Measurements from ENCODE around the gene APOA5. TPM values are rescaled to one million over a fixed set of nuclear protein-coding genes. Genes with fewer than 3 reads are reported as not detected.
A peak's percentile ranks its signal among the peaks of the same experiment; 100 is the strongest.

Gene APOA5
- total and polyA plus RNA-seq, 2 of the 13 experiments (the other 11 are each of a cell fraction or from before 2014, with no cell fraction given) = 44.0 to 49.1 TPM

- TF ChIP-seq, protein P1, sequence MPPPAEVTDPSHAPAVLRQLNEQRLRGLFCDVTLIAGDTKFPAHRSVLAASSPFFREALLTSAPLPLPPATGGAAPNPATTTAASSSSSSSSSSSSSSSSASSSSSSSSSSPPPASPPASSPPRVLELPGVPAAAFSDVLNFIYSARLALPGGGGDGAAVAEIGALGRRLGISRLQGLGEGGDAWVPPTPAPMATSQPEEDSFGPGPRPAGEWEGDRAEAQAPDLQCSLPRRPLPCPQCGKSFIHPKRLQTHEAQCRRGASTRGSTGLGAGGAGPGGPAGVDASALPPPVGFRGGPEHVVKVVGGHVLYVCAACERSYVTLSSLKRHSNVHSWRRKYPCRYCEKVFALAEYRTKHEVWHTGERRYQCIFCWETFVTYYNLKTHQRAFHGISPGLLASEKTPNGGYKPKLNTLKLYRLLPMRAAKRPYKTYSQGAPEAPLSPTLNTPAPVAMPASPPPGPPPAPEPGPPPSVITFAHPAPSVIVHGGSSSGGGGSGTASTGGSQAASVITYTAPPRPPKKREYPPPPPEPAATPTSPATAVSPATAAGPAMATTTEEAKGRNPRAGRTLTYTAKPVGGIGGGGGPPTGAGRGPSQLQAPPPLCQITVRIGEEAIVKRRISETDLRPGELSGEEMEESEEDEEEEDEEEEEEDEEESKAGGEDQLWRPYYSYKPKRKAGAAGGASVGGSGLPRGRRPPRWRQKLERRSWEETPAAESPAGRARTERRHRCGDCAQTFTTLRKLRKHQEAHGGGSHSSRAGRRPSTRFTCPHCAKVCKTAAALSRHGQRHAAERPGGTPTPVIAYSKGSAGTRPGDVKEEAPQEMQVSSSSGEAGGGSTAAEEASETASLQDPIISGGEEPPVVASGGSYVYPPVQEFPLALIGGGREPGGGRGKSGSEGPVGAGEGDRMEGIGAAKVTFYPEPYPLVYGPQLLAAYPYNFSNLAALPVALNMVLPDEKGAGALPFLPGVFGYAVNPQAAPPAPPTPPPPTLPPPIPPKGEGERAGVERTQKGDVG (CRISPR knock-in tag; IDR thresholded peaks at IDR 0.05; ENCODE audit: borderline replicate concordance) = no peak
- 0 out of 2 replicates have a peak, but pooled peaks have one; percentile 13 for TF ChIP-seq ZFP1 (CRISPR knock-in tag; IDR thresholded peaks at IDR 0.05)
- TF ChIP-seq ZBTB20 (CRISPR knock-in tag; IDR thresholded peaks at IDR 0.05; ENCODE audit: borderline replicate concordance, low read depth) = peak; percentile 73; the same call in 1 of the 2 replicates
- peak; percentile 70; the same call in 1 of the 2 replicates for TF ChIP-seq MYC (CRISPR knock-in tag; IDR thresholded peaks at IDR 0.05; ENCODE audit: borderline replicate concordance)
- TF ChIP-seq ZNF234 (CRISPR knock-in tag; conservative IDR thresholded peaks at IDR 0.05) = no peak
- peak; percentile 13; the same call in 1 of the 2 replicates for TF ChIP-seq CCDC6 (CRISPR knock-in tag; IDR thresholded peaks at IDR 0.05)
- TF ChIP-seq, protein P2, sequence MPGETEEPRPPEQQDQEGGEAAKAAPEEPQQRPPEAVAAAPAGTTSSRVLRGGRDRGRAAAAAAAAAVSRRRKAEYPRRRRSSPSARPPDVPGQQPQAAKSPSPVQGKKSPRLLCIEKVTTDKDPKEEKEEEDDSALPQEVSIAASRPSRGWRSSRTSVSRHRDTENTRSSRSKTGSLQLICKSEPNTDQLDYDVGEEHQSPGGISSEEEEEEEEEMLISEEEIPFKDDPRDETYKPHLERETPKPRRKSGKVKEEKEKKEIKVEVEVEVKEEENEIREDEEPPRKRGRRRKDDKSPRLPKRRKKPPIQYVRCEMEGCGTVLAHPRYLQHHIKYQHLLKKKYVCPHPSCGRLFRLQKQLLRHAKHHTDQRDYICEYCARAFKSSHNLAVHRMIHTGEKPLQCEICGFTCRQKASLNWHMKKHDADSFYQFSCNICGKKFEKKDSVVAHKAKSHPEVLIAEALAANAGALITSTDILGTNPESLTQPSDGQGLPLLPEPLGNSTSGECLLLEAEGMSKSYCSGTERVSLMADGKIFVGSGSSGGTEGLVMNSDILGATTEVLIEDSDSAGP (CRISPR knock-in tag; IDR thresholded peaks at IDR 0.05; ENCODE audit: borderline replicate concordance) = peak; percentile 1; the same call in 1 of the 2 replicates
- TF ChIP-seq ZKSCAN1 (IDR thresholded peaks at IDR 0.05; ENCODE audit: low read length) = no peak
- TF ChIP-seq, protein P3, sequence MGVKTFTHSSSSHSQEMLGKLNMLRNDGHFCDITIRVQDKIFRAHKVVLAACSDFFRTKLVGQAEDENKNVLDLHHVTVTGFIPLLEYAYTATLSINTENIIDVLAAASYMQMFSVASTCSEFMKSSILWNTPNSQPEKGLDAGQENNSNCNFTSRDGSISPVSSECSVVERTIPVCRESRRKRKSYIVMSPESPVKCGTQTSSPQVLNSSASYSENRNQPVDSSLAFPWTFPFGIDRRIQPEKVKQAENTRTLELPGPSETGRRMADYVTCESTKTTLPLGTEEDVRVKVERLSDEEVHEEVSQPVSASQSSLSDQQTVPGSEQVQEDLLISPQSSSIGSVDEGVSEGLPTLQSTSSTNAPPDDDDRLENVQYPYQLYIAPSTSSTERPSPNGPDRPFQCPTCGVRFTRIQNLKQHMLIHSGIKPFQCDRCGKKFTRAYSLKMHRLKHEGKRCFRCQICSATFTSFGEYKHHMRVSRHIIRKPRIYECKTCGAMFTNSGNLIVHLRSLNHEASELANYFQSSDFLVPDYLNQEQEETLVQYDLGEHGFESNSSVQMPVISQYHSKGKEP (CRISPR knock-in tag; IDR thresholded peaks at IDR 0.05) = no peak
- TF ChIP-seq GPN1 (CRISPR knock-in tag; IDR thresholded peaks at IDR 0.05; ENCODE audit: borderline replicate concordance) = no peak
- no peak for TF ChIP-seq HNRNPUL1 (IDR thresholded peaks at IDR 0.05; ENCODE audit: low read depth, low read length)
- peak; percentile 48; the same call in 1 of the 2 replicates for TF ChIP-seq SP5 (CRISPR knock-in tag; IDR thresholded peaks at IDR 0.05; ENCODE audit: borderline replicate concordance, low read depth)
- TF ChIP-seq, protein P4, sequence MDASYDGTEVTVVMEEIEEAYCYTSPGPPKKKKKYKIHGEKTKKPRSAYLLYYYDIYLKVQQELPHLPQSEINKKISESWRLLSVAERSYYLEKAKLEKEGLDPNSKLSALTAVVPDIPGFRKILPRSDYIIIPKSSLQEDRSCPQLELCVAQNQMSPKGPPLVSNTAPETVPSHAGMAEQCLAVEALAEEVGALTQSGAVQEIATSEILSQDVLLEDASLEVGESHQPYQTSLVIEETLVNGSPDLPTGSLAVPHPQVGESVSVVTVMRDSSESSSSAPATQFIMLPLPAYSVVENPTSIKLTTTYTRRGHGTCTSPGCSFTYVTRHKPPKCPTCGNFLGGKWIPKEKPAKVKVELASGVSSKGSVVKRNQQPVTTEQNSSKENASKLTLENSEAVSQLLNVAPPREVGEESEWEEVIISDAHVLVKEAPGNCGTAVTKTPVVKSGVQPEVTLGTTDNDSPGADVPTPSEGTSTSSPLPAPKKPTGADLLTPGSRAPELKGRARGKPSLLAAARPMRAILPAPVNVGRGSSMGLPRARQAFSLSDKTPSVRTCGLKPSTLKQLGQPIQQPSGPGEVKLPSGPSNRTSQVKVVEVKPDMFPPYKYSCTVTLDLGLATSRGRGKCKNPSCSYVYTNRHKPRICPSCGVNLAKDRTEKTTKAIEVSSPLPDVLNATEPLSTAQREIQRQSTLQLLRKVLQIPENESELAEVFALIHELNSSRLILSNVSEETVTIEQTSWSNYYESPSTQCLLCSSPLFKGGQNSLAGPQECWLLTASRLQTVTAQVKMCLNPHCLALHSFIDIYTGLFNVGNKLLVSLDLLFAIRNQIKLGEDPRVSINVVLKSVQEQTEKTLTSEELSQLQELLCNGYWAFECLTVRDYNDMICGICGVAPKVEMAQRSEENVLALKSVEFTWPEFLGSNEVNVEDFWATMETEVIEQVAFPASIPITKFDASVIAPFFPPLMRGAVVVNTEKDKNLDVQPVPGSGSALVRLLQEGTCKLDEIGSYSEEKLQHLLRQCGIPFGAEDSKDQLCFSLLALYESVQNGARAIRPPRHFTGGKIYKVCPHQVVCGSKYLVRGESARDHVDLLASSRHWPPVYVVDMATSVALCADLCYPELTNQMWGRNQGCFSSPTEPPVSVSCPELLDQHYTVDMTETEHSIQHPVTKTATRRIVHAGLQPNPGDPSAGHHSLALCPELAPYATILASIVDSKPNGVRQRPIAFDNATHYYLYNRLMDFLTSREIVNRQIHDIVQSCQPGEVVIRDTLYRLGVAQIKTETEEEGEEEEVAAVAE (CRISPR knock-in tag; IDR thresholded peaks at IDR 0.05; ENCODE audit: borderline replicate concordance) = no peak
- no peak for TF ChIP-seq ETS1 (CRISPR knock-in tag; IDR thresholded peaks at IDR 0.05)
- TF ChIP-seq ZNF766 (CRISPR knock-in tag; IDR thresholded peaks at IDR 0.05; ENCODE audit: borderline replicate concordance) = no peak
- TF ChIP-seq RXRB (CRISPR knock-in tag; IDR thresholded peaks at IDR 0.05; ENCODE audit: borderline replicate concordance) = peak; percentile 68; the same call in 1 of the 2 replicates
- no peak for TF ChIP-seq ZBTB21 (CRISPR knock-in tag; IDR thresholded peaks at IDR 0.05)
These were observed 38.0 kb upstream of the APOA5 start, which contains the start of gene APOC3 (continued) for GRCh38 chr11:116829525-116830183.

Data from HepG2 (cell line).